RWPE2 (cell line): Measurements from ENCODE around the gene GRK6.

Source experiments
- ATAC-seq: fragments of 200-7000 bp; cut with Tn5 transposase; 3 replicates; pipeline ENCODE4 v1.9.1; 2021; ENCODE audit warnings: low read depth
- DNase-seq: peaks from one replicate; pipeline ENCODE4 v3.0.0-alpha.2; 2020; ENCODE audit warnings: low spot score
- H3K27ac ChIP-seq: fragments of 450-650 bp; 2 replicates; pipeline ENCODE4 v1.5.1; 2017; ENCODE audit warnings: mild to moderate bottlenecking; ENCODE audit not compliant: poor library complexity, severe bottlenecking
- H3K27me3 ChIP-seq: fragments of 250-450 bp; sonication (Bioruptor Pico); 2 replicates; pipeline ENCODE4 v1.5.1; 2021; ENCODE audit warnings: mild to moderate bottlenecking, moderate library complexity; ENCODE audit not compliant: insufficient read depth, poor library complexity, severe bottlenecking
- H3K36me3 ChIP-seq: fragments of 250-450 bp; sonication (Bioruptor Pico); 2 replicates; pipeline ENCODE4 v1.5.1; 2020; ENCODE audit warnings: low read depth, mild to moderate bottlenecking, moderate library complexity
- H3K4me1 ChIP-seq: fragments of 250-450 bp; sonication (Bioruptor Pico); 2 replicates; pipeline ENCODE4 v1.5.1; 2021; ENCODE audit warnings: mild to moderate bottlenecking, moderate library complexity; ENCODE audit not compliant: insufficient read depth, poor library complexity, severe bottlenecking
- H3K4me3 ChIP-seq: fragments of 250-450 bp; sonication (Bioruptor Pico); 2 replicates; pipeline ENCODE4 v1.5.1; 2021; ENCODE audit warnings: mild to moderate bottlenecking, moderate library complexity; ENCODE audit not compliant: severe bottlenecking
- H3K9me3 ChIP-seq: fragments of 250-450 bp; sonication (Bioruptor Pico); 2 replicates; pipeline ENCODE4 v1.5.1; 2021; ENCODE audit warnings: mild to moderate bottlenecking, moderate library complexity; ENCODE audit not compliant: severe bottlenecking
- TF ChIP-seq, protein P1 (sequence below): fragments of 450-650 bp; IDR thresholded peaks from one replicate; pipeline ENCODE4 v1.5.1; 2017; ENCODE audit warnings: mild to moderate bottlenecking, moderate library complexity; ENCODE audit not compliant: poor library complexity, severe bottlenecking

Gene GRK6

DNA sequence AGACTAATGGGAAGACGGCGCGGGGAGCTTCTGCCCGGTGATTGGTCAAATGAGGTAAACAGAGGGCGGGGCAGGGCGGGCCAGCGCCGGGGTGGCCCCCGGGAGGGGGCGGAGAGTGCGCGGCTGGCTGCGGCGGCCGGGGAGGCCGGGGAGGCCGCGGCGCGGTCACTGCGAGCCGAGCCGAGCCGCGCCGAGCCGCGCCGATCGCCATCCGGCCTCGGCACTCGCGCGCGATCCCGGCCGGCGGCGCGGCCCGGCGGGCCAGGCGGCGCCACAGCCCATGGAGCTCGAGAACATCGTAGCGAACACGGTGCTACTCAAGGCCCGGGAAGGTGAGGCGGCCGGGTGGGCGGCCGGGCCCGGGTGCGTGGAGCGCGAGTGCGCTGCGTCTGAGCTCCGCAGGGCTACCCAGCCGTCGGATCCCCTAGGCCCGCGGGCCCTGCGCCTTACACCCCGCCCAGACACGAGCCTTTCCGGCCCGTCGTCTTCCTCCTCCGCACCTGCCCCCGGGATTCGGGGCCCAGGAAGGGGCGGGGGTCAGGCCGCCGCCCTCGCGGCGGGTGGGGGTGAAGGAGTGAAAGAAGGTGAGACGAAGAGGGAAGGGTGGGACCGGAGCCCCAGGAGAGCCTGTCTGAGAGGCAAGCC lies at the start of gene GRK6:
GRK6 (plus strand) TSS at position 111 of the 645 bp plus-strand sequence; CDS start at position 281, 170 bp downstream.
- Histone ChIP-seq H3K27me3 (no peaks in the 10 kb centered on the region), H3K9me3 (no peaks in the 10 kb centered on the region), H3K4me1 (peaks cover 3% of the 10 kb centered on the region), H3K4me3 (peak within 1 kb of the TSS; percentile 81), H3K36me3 (peaks cover 13% of the 10 kb centered on the region), H3K27ac (peak within 1 kb of the TSS; percentile 52)
- ATAC-seq (peak; percentile 71), DNase-seq (peak; percentile 73)
- TF ChIP-seq, protein P1, sequence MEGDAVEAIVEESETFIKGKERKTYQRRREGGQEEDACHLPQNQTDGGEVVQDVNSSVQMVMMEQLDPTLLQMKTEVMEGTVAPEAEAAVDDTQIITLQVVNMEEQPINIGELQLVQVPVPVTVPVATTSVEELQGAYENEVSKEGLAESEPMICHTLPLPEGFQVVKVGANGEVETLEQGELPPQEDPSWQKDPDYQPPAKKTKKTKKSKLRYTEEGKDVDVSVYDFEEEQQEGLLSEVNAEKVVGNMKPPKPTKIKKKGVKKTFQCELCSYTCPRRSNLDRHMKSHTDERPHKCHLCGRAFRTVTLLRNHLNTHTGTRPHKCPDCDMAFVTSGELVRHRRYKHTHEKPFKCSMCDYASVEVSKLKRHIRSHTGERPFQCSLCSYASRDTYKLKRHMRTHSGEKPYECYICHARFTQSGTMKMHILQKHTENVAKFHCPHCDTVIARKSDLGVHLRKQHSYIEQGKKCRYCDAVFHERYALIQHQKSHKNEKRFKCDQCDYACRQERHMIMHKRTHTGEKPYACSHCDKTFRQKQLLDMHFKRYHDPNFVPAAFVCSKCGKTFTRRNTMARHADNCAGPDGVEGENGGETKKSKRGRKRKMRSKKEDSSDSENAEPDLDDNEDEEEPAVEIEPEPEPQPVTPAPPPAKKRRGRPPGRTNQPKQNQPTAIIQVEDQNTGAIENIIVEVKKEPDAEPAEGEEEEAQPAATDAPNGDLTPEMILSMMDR = no peak

DNA sequence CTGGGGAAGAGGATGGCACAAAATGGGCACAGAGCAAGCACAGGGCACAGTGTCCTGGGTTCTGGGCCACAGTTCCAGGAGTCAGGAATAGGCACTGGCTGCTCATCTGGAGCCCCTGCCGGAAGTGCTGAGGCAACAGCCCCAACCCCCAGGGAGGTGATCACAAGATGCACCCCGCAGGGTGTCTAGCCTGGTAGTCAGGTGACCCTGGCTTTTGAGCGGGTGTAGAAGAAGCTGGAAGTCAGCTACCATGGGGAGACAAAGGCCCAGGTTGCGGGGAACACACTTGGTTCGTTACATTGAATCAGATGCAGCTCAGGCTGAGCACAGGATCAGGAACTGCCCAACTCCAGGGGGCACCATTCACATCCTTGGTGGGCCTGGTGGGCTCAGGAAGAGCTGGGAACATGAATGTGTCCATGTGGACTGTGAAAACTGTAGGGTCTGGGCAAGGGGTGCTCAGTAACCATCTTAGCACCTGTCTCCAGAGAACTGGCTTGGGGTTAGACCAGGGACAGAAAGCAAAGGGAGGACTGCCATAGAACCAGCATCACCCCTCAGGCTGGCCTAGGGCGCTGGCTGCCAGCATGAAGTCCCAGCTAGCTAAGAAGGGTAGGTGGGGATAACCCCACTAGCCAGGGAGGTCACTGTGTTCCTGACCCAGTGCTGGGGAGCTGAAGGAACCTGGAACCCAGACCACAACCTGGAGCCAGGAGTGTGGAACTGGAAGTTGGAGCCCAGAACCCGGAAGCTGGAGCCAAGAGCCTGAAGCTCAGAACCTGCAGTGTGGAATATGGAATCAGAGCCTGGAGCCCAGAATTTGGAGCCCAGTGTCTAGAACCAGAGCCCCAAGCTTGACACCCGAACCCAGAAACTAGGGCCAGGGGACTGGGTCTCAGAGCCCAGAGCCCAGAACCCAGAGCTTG lies 48.4 kb upstream of the GRK6 start:
- peaks cover 7% of the 10 kb centered on the region for H3K4me1 ChIP-seq
- TF ChIP-seq, protein P1 = no peak
- no peak for ATAC-seq

DNA sequence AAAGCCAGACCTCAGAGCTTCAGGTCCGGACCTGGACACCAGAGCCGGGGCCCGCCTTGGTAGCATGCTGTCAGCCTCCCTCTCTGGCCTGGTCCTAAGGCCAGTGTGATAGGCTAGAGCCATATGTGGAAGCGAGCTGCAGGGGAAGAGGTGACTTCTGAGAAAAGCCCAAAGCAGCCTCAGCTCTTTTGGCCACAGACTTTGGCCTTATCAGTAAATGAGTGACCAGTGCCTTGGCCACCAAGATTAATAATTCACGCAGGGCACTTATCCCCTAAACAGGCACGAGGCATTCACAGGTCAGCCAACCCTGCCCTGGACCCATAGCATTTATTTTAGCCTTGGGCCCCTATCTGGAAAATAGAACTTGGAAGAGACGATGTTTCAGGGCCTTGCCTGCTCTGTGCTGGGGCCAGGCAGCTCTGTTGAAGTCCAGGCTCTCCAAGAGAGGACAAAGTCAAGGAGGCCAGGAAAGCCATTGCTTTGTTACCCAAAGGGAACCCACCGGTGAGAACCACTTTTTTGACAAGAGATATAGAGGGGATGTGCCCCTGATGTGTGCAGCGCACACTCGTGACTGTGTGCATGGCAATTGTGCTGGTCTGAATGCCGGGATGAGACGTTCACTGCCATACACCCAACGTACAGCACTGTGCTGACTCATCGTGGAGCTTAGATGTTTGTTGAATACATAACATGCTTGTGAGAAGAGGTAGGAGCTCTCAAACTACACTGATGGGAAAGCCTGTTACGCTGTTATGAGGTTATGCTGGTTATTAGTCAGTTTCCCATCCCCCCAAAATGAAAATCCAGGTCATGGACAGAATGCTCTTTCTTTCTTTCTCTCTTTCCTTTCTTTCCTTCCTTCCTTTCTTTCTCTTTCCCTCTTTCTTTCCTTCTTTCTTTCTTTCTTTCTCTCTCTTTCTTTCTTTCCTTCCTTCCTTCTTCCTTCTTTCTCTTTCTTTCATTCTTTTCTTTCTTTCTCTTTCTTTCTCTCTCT lies 47.3 kb upstream of the GRK6 start:
- ATAC-seq (peak; percentile 77), DNase-seq (no peak)
- H3K4me3 ChIP-seq = no peak overlapping the region
- peaks cover 3% of the 10 kb centered on the region for H3K4me1 ChIP-seq
- H3K9me3 ChIP-seq = no peaks in the 10 kb centered on the region
- H3K27me3 ChIP-seq = no peaks in the 10 kb centered on the region
- TF ChIP-seq, protein P1 = no peak
- H3K27ac ChIP-seq = no peak overlapping the region
- H3K36me3 ChIP-seq = no peaks in the 10 kb centered on the region

More for the DNA sequence above, 48.4 kb upstream of the GRK6 start:
- Histone ChIP-seq H3K4me3 (no peak overlapping the region), H3K27me3 (no peaks in the 10 kb centered on the region), H3K36me3 (no peaks in the 10 kb centered on the region), H3K9me3 (no peaks in the 10 kb centered on the region), H3K27ac (no peak overlapping the region)
- no peak for DNase-seq

DNA sequence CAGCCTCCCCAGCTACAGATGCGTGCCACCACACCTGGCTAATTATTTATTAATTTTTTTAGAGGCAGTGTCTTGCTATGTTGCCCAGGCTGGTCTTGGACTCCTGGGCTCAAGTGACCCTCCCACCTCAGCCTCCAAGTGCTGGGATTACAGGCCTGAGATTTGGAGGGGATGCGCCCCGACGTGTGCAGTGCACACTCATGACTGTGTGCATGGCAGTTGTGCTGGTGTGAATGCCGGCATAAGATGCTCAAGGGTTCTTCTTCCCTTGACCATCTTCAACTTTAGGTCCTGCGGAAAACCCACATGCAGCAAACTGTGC lies 45.7 kb upstream of the GRK6 start:
- Histone ChIP-seq H3K4me3 (no peak overlapping the region), H3K27me3 (no peaks in the 10 kb centered on the region), H3K27ac (no peak overlapping the region), H3K9me3 (no peaks in the 10 kb centered on the region), H3K4me1 (no peaks in the 10 kb centered on the region), H3K36me3 (no peaks in the 10 kb centered on the region)
- DNase-seq (no peak), ATAC-seq (no peak)
- TF ChIP-seq, protein P1 = no peak
